B cell (primary cell): ENCODE data around the gene TJP2. TPM values are rescaled to one million over a fixed set of nuclear protein-coding genes. Genes with fewer than 3 reads are reported as not detected.

ENCODE experiments used
- ATAC-seq: fragments of 200-7000 bp; cut with Tn5 transposase; one replicate; pipeline ENCODE4 v1.10.0; 2021; ENCODE audit warnings: low read depth, mild to moderate bottlenecking, moderate number of reproducible peaks, moderate library complexity
- CTCF ChIA-PET: fragments of 350-600 bp; sonication (Branson Sonifier 250); formaldehyde crosslinking; loops from one replicate; lab custom pipeline; 2021; ENCODE audit warnings: antibody characterized with exemption, inconsistent platforms; lab: Charles Lee
- POLR2A ChIA-PET: fragments of 350-600 bp; sonication (Branson Sonifier 250); formaldehyde crosslinking; loops from one replicate; lab custom pipeline; 2021; ENCODE audit warnings: antibody characterized with exemption; lab: Charles Lee
- DNase-seq: peaks from one replicate; pipeline ENCODE4 v3.0.0; 2013
- H2AFZ ChIP-seq: 2 replicates; pipeline ENCODE4 v1.6.1; 2012; ENCODE audit warnings: mild to moderate bottlenecking, low read depth, low read length; ENCODE audit not compliant: insufficient read depth, poor library complexity, severe bottlenecking
- H3K27ac ChIP-seq, 2 donors: 1 replicate in 1 of 2; 2 replicates in 1 of 2; pipeline ENCODE4 v1.5.1; 2012 to 2013; ENCODE audit warnings: low read length in 2 of 2, mild to moderate bottlenecking in 2 of 2, moderate library complexity in 1 of 2
- H3K27me3 ChIP-seq, 4 experiments: fragments of 200-600 bp in 1 of 4; sonication (generic) in 1 of 4; replicated peaks in 1 of 4; 1 replicate in 2 of 4; 2 replicates in 2 of 4; pipeline versions ENCODE4 v1.6.1 to v1.7.0; 2013 to 2016; ENCODE audit warnings: low read length in 3 of 4, mild to moderate bottlenecking in 2 of 4, mixed read lengths in 1 of 4, moderate library complexity in 1 of 4; ENCODE audit not compliant: insufficient read depth in 4 of 4, control insufficient read depth in 3 of 4; ENCODE audit errors: control extremely low read depth in 1 of 4
- H3K36me3 ChIP-seq, 2 experiments: replicated peaks in 1 of 2; 1 replicate in 1 of 2; 2 replicates in 1 of 2; pipeline versions ENCODE4 v1.6.1 to v1.7.1; 2013; ENCODE audit warnings: low read length in 1 of 2; ENCODE audit not compliant: insufficient read depth in 2 of 2, control insufficient read depth in 1 of 2; ENCODE audit errors: control extremely low read depth in 1 of 2, extremely low read depth in 1 of 2
- H3K4me1 ChIP-seq, 2 donors: fragments of 200-600 bp in 1 of 2; sonication (generic) in 1 of 2; 1 replicate in 1 of 2; 2 replicates in 1 of 2; pipeline versions ENCODE4 v1.5.1 to v1.6.1; 2013 to 2017; ENCODE audit warnings: low read length in 2 of 2; ENCODE audit not compliant: control insufficient read depth in 2 of 2, insufficient read depth in 2 of 2
- H3K4me2 ChIP-seq: replicated peaks from 2 replicates; pipeline ENCODE3; 2012; ENCODE audit warnings: mild to moderate bottlenecking, low read depth, low read length; ENCODE audit not compliant: poor library complexity, severe bottlenecking
- H3K4me3 ChIP-seq, 5 experiments: fragments of 200-600 bp in 1 of 5; sonication (generic) in 1 of 5; 1 replicate in 3 of 5; 2 replicates in 2 of 5; pipeline versions ENCODE4 v1.5.1 to v1.7.0; 2011 to 2016; ENCODE audit warnings: low read length in 4 of 5, mild to moderate bottlenecking in 4 of 5, low read depth in 2 of 5, control low read depth in 1 of 5, moderate library complexity in 1 of 5; ENCODE audit not compliant: insufficient read depth in 1 of 5; ENCODE audit errors: control extremely low read depth in 1 of 5, extremely low read depth in 1 of 5
- H3K79me2 ChIP-seq: fragments of 200-600 bp; sonication (generic); one replicate; pipeline ENCODE4 v1.6.0; 2016; ENCODE audit warnings: low read length; ENCODE audit not compliant: control insufficient read depth, insufficient read depth
- H3K9ac ChIP-seq: fragments of 200-600 bp; sonication (generic); 2 replicates; pipeline ENCODE4 v1.6.1; 2017; ENCODE audit warnings: mild to moderate bottlenecking, low read length, moderate library complexity
- H3K9me3 ChIP-seq, 3 donors: one replicate each; pipeline versions ENCODE4 v1.6.1 to v1.7.1; 2013; ENCODE audit warnings: low read length in 2 of 3; ENCODE audit not compliant: control insufficient read depth in 2 of 3, insufficient read depth in 1 of 3; ENCODE audit errors: control extremely low read depth in 1 of 3
- H4K20me1 ChIP-seq: 2 replicates; pipeline ENCODE4 v1.6.0; 2012; ENCODE audit warnings: mild to moderate bottlenecking, low read length; ENCODE audit not compliant: insufficient read depth, control insufficient read depth, poor library complexity, severe bottlenecking
- H3K27ac Mint-ChIP-seq: one replicate; pipeline ENCODE4 v1.8.0; 2021; ENCODE audit warnings: mixed read lengths
- H3K27me3 Mint-ChIP-seq: one replicate; pipeline ENCODE4 v1.8.0; 2021; ENCODE audit warnings: mixed read lengths
- H3K4me1 Mint-ChIP-seq: one replicate; pipeline ENCODE4 v1.8.0; 2021; ENCODE audit warnings: mixed read lengths
- H3K4me3 Mint-ChIP-seq: one replicate; pipeline ENCODE4 v1.8.0; 2021; ENCODE audit warnings: mixed read lengths
- H3K9me3 Mint-ChIP-seq: one replicate; pipeline ENCODE4 v1.8.0; 2022; ENCODE audit warnings: mixed read lengths; ENCODE audit not compliant: insufficient read depth
- CTCF ChIP-seq: fragments of 200-600 bp; IDR thresholded peaks from one replicate; pipeline ENCODE4 v1.8.0; 2022; ENCODE audit warnings: antibody characterized with exemption, mild to moderate bottlenecking
- EZH2 ChIP-seq: IDR thresholded peaks from 2 replicates; pipeline ENCODE4 v1.6.1; 2012; ENCODE audit warnings: borderline replicate concordance, low read depth, mild to moderate bottlenecking, moderate library complexity, low read length; ENCODE audit not compliant: insufficient read depth, poor library complexity, severe bottlenecking
- WGBS: methylation state at CpG from one replicate; pipeline ENCODE4 v1.1.5; 2013; ENCODE audit warnings: missing lambda C conversion rate; ENCODE audit not compliant: insufficient coverage; 5-methylcytosine and 5-hydroxymethylcytosine counted together
- intact Hi-C: fragments of 100-400 bp; cut with micrococcal nuclease; formaldehyde crosslinking; loops from one replicate; pipeline ENCODE4 v1.10.0; 2022
- polyA plus RNA-seq: library from polyadenylated mRNA; depleted of rRNA; stranded (reverse); fragments of >200 nt; gene quantifications from 2 replicates; pipeline ENCODE4 v1.2.3, GENCODE V29; 2012
- total RNA-seq, 2 donors: library from RNA; stranded (reverse); fragments of 120-200 nt in 1 of 2; gene quantifications; 1 replicate in 1 of 2; 2 replicates in 1 of 2; pipeline versions ENCODE4 v1.2.3 to v1.2.4, GENCODE V29; 2013 to 2022

The TJP2 gene
- total and polyA plus RNA-seq, 2 donors (not counting 1 experiment from before 2014, with no cell fraction given), result 1.2 to 2.3 TPM

DNA sequence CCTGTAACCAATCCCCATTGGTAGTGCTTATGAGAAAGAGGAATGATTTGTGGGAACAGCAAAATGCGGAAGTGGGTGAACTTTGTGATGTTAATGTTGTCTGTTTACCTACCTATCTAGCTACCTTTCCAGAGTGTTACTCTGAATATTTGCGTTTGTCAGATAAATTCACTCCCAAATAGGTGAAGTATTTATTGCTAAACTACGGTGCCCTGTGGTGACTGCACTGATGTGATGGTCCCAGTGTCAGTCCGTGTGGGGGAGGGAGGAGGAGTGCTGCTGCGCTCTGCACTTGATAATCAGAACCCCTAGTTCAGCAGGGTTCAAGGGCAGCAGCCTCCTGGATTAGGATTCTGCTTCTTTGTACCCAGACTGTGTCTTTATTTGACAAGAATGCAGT is 55.3 kb downstream of the TJP2 start:
- no peaks in the 10 kb centered on the region for H3K4me1 ChIP-seq
- DNase-seq (no peak), ATAC-seq (no peak)
- no peaks in the 10 kb centered on the region for H3K9me3 ChIP-seq
- TF ChIP-seq EZH2 (no peak), CTCF (no peak)
- no peak overlapping the region for H3K27ac ChIP-seq
- ChIA-PET CTCF (no interaction called here), POLR2A (no interaction called here)
- no peaks in the 10 kb centered on the region for H3K27me3 ChIP-seq
- Mint-ChIP-seq H3K4me3 (no peak overlapping the region), H3K27me3 (no peaks in the 10 kb centered on the region), H3K27ac (no peak overlapping the region), H3K4me1 (no peaks in the 10 kb centered on the region), H3K9me3 (no peaks in the 10 kb centered on the region)
- intact Hi-C loops, result no loop called here
- no peaks in the 10 kb centered on the region for H4K20me1 ChIP-seq
- no peaks in the 10 kb centered on the region for H3K36me3 ChIP-seq
- no peaks in the 10 kb centered on the region for H3K79me2 ChIP-seq
- H2AFZ ChIP-seq, result no peak overlapping the region
- H3K9ac ChIP-seq, result no peak overlapping the region
- 88% methylated on average over 3 of the region's 5 CpGs for WGBS
- H3K4me3 ChIP-seq, result no peak overlapping the region
- no peak overlapping the region for H3K4me2 ChIP-seq

DNA sequence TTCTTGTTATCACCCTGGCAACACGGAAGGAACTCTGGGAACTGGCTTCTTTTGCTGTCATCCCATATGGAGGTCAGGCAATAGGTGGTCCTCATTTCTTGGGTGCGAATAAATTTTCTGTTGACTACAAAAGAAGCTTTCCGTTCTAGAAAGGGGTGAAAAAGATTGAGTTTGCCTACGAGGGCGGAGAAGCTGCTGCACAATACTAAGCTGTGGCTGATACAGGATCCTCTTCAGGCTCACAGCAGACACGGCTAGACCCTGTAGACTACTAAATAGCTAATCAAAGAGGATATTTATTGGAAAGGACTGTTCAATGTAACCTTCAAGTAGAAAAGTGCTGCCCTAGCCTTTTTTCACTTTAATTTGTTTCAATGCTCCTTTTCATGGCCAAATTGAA is 58.1 kb downstream of the TJP2 start:
- intact Hi-C loops, result no loop called here
- Histone ChIP-seq H3K79me2 (no peaks in the 10 kb centered on the region), H4K20me1 (no peaks in the 10 kb centered on the region), H3K9me3 (no peaks in the 10 kb centered on the region), H3K27me3 (no peaks in the 10 kb centered on the region), H3K4me2 (no peak overlapping the region), H3K36me3 (no peaks in the 10 kb centered on the region), H2AFZ (no peak overlapping the region), H3K27ac (no peak overlapping the region), H3K4me3 (no peak overlapping the region), H3K9ac (no peak overlapping the region), H3K4me1 (no peaks in the 10 kb centered on the region)
- Mint-ChIP-seq H3K4me3 (no peak overlapping the region), H3K9me3 (no peaks in the 10 kb centered on the region), H3K27me3 (no peaks in the 10 kb centered on the region), H3K27ac (no peak overlapping the region), H3K4me1 (no peaks in the 10 kb centered on the region)
- WGBS, result 100% methylated on average over 1 of the region's 6 CpGs
- ChIA-PET POLR2A (no interaction called here), CTCF (no interaction called here)
- TF ChIP-seq EZH2 (no peak), CTCF (no peak)
- DNase-seq, result no peak
- ATAC-seq, result no peak
